ENCODE results near the gene GALNT11. TPM values are rescaled to one million over a fixed set of nuclear protein-coding genes. Genes with fewer than 3 reads are reported as not detected.
"Not testable (repeated sequence)": the region's sequence is repeated elsewhere in the genome, so short reads cannot be mapped to it uniquely, and the experiment has no call there.

GALNT11 gene
- total RNA-seq, 1 donor from 2014 or later, result 32.5 TPM

GRCh38 chr7:152074673-152075072, 49.2 kb downstream of the GALNT11 start:
- no peak for DNase-seq (ENCODE audit: low spot score)

GRCh38 chr7:152075379-152075778, 49.9 kb downstream of the GALNT11 start:
- DNase-seq (ENCODE audit: low spot score), result not testable (repeated sequence)

- no peak for DNase-seq (ENCODE audit: low spot score)
Observed at GRCh38 chr7:152076324-152076821, 50.9 kb downstream of the GALNT11 start.

- no peak for DNase-seq (ENCODE audit: low spot score)
Observed at GRCh38 chr7:152076940-152077933, 51.8 kb downstream of the GALNT11 start.

- DNase-seq (ENCODE audit: low spot score), result no peak
Observed at GRCh38 chr7:152078025-152078424, 52.6 kb downstream of the GALNT11 start.

- DNase-seq (ENCODE audit: low spot score), result no peak
Observed at GRCh38 chr7:152078786-152079185, 53.3 kb downstream of the GALNT11 start.

DNA sequence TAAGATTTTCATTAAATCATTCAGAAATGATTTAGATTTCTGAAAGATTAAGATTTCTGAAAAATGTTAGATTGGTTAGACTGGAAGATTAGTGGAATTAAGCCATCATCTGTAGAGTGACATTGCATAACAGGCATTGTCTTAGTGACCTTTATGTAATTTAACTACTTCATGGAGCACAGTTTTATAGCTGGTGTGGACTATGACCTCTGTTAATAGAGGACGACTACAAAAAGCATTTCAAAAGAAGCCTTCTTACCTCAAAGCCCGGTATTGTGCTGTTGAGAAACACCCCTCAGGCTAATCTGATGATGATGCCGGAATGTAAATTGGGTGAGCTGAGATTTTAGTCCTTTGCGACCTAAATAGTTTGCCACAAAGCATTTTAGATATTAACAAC, 55.6 kb downstream of the GALNT11 start:
- no peak for DNase-seq (ENCODE audit: low spot score)

DNA sequence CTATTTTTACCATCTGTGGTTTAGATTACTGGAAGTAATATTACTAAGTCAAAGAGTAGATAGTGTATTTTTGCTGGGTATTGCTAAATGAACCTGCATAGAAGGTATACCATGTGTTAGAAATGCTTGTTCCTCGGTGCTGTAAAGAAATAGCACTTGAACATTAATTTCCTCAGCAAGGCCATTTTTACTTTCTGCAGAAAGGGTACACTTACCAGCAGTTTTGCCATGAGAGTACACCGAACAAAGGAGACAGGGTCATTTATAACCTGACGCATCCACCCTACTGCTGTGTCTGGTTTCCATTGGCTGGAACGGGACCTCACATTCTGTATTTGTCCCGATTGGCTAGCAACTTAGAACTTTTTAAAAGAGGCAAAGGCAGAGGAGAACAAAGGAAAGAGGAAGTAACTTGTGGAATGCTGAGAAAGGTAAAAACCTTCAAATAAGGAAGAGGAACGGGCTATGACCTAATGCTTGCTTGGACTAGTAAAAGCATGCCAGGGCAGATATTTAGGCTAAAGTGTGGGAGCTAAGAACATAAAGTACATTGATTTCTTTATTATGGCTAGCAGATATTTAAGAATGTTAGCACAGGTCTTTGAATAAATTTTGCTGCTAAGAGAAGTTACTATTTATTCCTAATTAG, 56.7 kb downstream of the GALNT11 start:
- not testable (repeated sequence) for DNase-seq (ENCODE audit: low spot score)

DNA sequence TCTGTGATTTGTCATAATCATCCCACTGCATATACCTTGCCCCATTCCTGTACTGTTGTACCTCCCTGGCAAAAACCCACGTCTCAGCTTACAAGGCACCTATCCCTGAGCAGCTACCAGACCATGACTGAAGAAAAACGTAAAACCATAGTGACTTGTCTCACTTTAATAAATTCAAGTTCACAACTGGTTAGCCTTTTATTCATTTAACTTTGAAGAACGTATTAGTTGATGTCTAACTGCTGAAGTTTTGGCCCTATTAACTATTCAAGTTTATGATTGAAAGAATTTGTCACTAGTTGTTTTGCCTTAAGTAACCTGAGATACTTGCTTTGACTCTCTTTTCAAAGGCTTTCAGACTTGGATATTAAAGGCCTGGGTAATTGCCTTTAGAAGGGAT, 59.7 kb downstream of the GALNT11 start:
- no peak for DNase-seq (ENCODE audit: low spot score)

- DNase-seq (ENCODE audit: low spot score), result no peak
Observed at GRCh38 chr7:152086513-152086912, 61.0 kb downstream of the GALNT11 start.

DNA sequence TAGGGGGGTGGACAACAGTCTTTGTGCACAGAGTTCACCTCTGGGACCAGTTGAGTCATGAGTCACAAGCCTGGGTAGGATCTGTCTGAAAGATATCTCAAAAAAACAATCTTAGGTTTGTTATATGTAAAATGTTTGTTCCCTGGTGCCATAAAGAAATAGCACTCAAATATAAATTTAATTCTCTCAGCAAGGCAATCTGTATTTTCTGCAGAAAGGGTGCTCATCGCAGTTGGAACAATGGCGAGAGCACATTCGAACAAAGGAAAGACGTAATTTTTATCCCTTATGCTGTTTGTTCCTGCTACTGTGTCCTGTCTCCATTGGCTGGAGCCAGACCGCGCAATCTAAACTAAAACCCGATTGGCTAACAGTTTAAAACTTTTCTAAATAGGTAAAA, 63.7 kb downstream of the GALNT11 start:
- no peak for DNase-seq (ENCODE audit: low spot score)

DNA sequence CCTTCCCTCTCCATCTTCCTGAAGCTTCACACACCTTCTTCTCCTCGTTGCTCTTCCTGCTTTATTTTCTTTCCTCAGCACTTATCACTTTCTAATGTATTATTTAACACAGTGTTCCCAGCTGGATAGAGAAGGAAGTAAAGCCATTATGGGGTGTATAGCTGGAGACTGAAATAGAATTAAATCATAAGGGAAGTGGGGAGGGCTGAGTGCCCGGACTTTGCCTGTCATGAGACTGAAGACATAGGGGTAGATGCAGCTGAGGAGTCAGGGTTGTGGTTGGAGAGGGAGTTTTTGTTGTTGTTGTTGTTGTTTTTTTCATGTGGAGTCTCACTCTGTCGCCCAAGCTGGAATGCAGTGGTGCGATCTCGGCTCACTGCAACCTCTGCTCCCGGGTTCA, 65.3 kb downstream of the GALNT11 start:
- DNase-seq (ENCODE audit: low spot score), result no peak

DNA sequence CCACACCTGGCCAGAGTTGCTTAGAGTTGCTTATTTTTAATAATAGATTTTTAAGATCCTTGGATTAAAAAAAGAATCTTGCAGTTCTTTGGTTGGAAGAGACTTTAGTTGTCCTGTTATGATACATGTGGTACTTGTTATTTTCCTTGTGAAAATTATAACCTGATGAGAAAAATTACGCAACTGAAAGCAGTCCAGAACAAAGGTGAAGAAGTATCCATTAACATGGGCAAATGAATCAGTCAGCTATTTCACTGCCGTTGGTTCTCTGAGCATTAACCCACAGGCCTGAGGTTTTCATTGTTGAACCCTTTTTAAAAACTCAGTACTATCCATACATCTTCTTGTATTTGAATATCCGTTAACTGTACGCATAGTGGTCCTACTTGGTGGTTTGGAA, 68.2 kb downstream of the GALNT11 start:
- DNase-seq (ENCODE audit: low spot score), result no peak

DNA sequence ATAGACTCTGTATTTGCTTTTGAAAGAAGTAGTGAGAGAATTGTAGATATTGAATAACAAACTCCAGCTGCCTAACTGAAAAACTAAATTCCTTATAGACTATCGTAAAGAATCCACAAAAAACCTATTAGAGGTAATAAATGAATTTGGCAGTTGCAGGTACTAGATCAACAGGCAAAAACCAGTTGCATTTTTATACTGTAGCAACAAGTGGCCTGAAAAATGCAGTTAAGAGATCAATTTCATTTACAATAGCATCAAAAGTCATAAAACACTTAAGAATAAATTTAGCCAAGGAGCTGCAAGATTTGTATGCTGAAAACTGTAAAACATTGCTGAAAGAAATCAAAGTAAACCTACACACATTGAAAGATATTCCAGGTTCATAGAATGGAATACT, 70.3 kb downstream of the GALNT11 start:
- DNase-seq (ENCODE audit: low spot score), result no peak

- no peak for DNase-seq (ENCODE audit: low spot score)
Observed at GRCh38 chr7:152097330-152097729, 71.9 kb downstream of the GALNT11 start.

GRCh38 chr7:152103066-152103465, 77.6 kb downstream of the GALNT11 start:
- DNase-seq (ENCODE audit: low spot score), result no peak

DNA sequence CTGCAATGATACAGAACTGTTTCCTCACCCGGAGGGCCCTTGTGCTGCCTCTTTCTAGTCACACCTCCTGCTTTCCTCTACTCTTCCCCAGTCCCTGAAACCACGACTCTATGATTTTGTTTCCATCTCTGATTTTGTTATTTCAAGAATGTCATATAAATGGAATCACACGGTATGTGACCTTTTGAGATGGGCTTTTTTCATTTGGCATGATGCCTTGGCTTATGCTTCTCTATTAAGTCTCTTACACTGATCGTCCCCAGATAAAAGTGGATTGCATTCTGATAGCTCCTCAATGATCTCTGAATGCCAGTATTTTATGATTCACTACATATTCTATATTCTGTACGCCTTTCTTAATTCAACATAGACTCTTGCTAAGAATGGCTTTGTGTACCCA, 78.2 kb downstream of the GALNT11 start:
- DNase-seq (ENCODE audit: low spot score), result no peak

DNA sequence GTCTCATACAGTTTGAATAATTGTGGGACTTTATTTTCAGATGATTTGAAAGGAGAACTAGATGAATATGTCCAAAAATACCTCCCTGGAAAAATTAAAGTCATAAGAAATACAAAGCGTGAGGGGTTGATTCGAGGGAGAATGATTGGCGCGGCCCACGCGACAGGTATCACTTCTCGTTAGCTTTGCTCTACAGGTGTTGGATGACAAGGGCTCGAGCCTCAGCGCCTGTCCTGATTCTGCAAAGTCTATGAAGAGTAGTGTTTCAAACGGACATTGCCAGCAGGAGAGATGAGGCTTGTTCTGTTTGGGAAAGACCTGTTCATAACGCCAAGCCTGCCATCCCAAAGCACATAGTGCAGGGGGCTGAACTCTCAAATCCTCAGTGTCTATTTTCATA, 79.7 kb downstream of the GALNT11 start:
- DNase-seq (ENCODE audit: low spot score), result no peak

- DNase-seq (ENCODE audit: low spot score), result no peak
Observed at GRCh38 chr7:152106990-152107389, 81.5 kb downstream of the GALNT11 start.

DNA sequence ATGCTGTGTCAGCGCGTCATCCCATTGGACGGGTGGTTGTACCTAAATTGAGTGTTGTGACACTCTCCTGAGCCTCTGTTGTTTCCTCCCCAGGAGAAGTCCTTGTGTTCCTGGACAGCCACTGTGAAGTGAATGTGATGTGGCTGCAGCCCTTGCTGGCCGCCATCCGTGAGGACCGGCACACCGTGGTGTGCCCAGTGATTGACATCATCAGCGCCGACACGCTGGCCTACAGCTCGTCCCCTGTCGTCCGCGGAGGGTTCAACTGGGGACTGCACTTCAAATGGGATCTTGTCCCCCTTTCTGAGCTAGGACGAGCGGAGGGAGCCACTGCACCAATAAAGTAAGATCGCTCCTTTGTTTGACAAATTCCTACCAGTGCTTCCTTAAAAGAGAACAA, 82.5 kb downstream of the GALNT11 start:
- no peak for DNase-seq (ENCODE audit: low spot score)

GRCh38 chr7:152108359-152108758, 82.9 kb downstream of the GALNT11 start:
- no peak for DNase-seq (ENCODE audit: low spot score)

DNA sequence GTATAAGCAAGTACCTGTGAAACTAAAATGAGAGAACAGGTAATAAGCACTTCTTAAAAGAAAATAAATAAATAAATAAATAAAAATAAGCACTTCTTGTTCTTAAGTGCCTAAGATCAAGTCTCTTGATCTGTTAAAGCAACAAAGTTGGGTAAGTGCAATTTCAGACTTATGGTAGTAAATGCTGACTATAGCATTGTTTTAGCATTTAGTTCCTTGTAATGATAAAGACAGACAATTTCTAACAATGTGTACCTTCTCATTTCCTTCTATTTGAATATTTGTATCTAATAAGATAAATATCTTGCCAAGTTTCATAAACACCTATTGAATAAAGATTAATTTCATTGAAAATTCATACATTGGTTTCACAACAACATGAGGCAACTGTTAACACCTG, 87.4 kb downstream of the GALNT11 start:
- DNase-seq (ENCODE audit: low spot score), result no peak
